Measurements from ENCODE around the gene PSMG4.

DNA sequence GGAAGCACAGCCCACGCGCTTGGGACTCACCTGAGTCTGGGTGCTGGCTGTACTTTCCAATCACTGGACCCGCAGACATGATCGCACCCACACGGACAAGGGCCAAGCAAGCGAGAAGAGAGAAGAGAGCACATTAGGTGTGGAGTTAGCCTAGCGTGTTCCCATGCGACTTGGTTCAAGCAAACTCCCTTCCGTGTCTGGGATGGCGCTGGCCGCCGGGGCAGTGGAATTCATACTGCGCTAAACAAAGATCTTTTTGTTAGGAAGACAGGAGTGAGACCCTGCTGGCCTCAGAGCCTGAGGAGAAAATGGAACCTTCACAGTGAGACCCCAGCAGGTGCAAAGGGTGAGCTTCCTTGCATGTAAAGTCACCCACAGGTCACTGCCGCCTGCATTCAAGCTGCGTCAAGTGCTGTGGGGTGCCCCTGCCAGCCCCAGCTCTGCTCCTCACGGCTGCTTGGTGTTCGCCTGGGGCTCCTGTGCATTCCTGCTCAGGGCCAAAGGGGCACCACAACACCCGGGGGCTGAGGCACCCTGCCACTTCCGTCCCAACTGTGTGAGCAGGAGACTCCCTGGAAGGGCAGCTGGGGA, 26.4 kb downstream of the PSMG4 start:
- no peak for TF ChIP-seq ELF4 (IDR thresholded peaks at IDR 0.05)
- no peak for TF ChIP-seq CTBP1 (IDR thresholded peaks at IDR 0.05; ENCODE audit: borderline replicate concordance)
- no peak for TF ChIP-seq TARDBP (IDR thresholded peaks at IDR 0.05)
- TF ChIP-seq FOXM1 (IDR thresholded peaks at IDR 0.05; ENCODE audit: borderline replicate concordance), result no peak
- TF ChIP-seq BHLHE40 (IDR thresholded peaks at IDR 0.05; ENCODE audit: borderline replicate concordance), result no peak
